NCI-H1694 (cell line): ENCODE results near the gene RARA.

Experiments used
- DNase-seq: peaks from one replicate; lab custom pipeline; 2025; lab: John Stamatoyannopoulos, UW

The RARA gene

DNA sequence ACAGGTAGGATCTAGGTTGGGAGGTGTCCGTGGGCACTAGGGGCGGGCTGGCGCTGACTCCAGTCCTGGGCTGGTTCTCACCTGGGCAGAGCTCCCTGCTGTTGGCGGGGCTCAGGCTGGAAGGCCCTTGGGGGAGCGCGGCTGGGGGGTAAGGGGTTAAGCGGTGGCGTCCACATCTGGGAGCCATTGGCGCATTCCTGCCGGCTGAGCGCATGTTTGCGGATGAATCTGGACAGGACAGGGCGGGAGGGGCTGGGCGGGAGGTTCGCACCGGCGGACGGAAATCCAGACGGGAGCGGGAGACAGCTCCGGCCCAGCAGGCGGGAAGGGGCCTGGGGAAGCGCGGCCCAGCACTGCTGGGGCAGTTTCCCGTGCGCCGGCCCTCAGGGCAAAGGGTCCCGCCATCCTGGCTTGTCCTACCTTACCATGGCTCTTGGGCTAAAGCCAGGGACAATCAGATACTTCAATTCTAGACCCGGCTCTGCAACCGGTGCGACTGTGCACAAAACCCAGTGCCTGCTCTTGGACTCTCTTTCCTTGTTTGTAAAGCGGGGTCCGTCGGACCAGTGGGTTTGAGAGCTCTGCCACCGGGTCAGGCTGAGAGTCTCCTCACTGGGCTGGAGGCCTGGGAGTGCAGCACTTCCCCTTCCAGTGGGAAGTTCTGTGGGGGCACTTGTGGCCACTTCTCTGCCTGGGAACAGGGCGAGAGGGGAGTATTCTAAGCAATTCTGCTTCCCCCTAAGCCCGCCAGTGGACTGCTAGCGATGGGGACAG, 7.8 kb downstream of the RARA start:
- no peak for DNase-seq

DNA sequence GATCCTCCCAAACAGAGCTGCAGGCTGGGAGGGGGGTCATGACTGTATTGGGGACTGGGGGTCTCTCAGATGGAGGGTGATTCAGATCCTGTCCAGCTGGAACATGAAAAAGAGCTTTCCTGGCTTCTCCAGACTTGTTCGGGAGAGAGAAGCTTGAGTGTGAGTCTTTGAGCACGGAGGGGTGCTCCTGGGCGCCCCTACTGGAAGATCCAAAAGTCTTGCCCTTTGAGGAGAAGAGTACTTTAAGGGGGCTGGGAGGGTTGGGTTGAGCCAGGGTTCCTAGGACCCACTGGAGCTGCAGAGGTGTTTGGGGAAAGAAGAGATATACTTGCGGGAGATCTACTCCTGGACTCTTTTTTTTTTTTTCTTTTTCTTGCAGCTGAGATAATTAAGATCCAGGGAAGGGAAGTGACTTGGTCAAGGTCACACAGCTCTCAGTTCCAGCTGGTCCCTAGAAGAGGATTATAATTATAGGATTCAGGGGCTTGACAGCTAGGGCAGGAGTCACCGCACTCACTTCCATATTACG, 8.4 kb downstream of the RARA start:
- no peak for DNase-seq

DNA sequence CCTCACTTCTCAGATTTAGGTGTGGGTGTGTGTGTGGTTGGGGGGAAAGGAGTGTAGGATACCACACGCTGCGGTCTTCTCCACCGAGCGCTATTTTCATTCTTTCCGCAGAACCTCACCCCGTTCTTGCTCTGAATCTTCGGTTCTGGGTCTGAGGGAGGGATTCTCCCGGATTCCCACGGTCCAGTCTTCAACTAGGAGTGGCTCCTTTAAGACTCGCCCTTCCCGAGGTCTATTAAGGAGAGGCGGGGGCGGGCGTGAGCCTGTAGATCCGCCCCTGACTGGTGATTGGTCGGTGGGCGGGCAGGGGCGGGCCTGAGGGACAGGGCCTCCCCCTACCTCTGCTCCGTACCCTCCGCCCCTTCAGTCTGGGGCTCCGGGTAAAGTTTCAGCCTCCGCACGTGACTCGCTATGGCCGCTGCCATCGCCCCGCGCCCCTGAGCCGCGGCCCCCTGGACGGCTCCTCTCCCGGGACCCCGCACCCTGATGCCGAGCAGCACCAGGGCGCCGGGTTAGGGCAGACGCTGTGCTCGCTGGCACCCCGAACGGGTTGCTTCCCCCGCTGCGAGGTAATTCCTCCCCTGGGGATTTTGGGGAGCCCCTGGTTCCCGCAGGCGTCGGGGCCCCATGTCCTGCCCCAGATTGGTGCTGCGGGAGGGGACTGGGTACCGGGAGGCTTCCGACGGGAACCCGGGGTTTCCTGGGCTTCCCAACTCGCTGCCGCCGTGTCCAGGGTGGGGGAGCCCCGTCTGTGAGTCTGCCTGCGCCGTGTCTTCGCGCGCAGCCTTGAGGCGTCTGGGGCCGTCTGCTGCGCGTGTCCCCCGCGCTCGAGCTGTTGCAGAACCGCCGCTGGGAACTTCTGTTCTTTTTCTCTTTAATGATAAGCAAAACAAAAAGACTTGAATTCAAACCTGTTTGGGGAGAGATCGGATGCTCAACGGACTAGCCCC, 9.2 kb downstream of the RARA start:
- DNase-seq: peak; percentile 86

DNA sequence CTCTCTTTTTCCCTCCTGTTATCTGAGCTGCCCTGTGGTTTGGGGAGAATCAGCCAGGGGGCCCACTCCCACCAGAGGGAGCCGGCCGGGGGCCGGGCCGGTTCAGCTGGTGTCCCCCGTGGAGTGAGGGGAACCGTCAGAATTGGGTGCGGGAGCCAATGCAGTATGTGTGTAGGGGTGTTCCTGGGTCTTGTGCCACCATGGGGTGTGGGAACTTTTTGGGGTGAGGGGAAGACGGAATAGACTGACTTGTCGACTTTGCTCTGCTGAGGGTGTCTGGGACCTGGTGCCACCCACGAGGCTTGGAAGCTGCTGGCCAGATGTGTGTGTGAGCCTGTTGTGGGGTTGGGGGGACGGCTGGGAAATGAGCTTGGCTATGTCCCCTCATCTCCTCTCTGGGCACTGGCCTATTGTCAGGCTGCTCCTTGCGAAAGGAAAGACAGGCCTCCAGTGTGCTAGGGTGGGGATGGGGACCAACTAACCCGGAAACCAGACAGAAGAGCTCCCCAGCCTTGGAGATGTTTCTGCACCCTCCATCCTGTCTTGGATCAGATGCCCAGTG, 9.9 kb downstream of the RARA start:
- DNase-seq: no peak

DNA sequence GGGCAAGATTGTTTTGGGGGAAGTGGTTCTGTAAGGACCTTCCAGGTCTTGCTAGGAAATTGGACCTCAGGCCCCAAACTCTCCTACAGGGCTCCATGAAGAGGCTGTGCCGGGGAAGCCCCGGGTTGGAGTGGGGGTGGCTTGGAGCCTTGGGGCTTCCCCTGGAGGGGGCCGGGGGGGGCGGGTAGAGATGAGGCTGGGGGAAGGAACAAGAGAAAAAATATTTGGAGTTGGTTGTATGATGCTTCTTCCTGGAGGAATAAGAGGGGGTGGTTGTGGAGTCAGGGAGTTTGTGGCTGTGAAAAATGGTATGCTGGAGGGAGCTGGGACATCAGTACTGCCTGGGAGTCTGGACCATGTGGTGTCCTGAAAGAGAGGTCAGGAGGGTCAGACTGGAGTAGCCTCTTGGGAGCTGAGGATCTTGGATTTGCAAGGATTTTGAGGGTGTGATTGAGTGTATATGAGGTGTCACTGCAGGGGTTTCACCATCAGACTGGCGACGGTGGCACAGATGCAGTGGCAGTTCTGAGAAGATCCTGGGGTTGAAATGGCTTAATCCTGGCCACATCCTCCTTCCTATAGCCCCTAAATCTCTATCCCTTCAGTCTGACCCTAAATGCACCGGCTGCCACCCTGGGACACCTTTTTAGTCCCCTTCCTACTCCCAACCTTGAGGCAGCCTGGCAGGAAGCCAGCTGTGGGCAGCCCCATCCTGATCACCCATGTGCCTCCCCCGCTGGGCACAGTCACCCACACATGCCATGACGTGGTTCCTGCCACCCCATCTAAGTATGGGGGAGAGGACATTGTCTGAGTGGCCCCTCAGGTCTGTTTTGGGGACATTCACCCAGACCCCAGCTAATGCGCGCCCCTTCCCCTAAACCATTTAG, 10.9 kb downstream of the RARA start:
- DNase-seq: no peak

DNA sequence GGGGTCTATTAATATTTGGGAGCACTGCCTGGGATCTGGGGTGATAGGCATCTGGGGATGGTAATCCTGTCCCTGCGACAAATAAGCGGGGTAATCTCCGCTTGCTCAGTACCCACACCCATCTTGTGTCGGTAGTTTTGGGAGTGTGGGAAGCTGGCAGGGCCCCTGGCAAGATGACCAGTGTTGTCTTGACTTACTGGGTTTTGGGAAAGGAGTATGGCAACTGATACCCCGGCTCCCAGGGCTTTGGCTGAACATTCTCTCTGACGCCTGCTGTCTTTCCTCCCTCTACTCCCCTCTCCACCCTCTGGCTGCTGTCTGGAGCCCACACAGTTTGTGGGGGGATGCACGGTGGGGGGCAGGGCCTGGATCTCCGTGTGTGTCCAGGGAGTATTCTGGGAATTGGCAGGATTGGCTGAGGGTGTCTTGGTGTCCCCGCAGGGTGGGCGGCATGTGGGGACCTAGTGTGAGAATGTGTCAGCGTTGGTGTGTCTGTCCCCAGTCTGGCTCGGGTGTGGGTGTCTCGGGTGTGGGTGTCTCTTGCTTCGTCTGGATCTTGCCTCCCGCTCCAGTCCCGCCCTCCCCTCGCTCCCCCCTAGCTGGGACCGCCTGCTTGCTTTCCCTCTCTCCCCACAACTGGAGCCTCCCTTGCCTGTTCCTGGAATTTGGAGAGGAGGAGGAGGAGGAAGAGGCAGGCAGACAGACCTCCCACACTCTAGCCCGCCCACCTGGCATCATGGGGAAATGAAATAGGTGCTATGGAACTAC, 12.0 kb downstream of the RARA start:
- no peak for DNase-seq

DNA sequence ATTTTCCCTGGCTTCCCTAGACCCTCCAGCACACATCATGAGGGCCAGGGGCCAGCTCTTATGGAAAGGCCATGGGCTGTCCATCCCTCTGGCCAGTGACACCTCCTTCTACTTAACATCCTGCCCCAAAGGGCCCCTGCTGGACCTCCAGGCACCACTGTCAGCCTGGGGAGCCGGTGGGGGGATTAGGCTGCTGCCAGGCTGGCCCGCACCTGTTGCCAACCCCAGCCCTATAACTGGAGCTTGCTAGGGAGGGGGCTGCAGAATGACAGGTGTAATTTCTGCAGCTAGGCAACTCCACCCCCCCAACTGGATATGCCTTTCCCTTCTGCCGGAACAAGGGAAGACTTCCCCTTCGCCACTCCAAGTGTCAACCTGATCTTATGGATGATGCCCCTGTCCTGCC, 12.5 kb downstream of the RARA start:
- DNase-seq: no peak

DNA sequence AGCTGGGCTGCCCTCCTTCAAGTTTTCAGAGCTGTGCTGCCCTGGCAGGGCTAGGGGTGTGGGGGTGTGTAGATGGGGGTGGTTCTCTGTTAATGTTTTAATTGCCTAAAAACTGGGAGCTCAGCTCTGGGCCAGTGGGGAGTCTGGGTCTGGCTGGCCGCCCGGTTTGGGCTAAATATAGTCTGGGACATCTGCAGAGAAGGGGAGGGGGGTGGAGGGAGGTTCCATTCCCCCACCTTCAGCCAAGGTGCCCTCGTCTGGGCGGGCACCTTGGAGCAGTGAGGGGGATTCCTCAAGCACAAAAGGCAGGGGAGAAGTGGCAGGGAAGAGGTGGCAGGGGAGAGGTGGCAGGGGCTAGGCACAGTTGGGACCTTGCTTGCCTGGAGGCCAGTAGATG, 13.0 kb downstream of the RARA start:
- no peak for DNase-seq

DNA sequence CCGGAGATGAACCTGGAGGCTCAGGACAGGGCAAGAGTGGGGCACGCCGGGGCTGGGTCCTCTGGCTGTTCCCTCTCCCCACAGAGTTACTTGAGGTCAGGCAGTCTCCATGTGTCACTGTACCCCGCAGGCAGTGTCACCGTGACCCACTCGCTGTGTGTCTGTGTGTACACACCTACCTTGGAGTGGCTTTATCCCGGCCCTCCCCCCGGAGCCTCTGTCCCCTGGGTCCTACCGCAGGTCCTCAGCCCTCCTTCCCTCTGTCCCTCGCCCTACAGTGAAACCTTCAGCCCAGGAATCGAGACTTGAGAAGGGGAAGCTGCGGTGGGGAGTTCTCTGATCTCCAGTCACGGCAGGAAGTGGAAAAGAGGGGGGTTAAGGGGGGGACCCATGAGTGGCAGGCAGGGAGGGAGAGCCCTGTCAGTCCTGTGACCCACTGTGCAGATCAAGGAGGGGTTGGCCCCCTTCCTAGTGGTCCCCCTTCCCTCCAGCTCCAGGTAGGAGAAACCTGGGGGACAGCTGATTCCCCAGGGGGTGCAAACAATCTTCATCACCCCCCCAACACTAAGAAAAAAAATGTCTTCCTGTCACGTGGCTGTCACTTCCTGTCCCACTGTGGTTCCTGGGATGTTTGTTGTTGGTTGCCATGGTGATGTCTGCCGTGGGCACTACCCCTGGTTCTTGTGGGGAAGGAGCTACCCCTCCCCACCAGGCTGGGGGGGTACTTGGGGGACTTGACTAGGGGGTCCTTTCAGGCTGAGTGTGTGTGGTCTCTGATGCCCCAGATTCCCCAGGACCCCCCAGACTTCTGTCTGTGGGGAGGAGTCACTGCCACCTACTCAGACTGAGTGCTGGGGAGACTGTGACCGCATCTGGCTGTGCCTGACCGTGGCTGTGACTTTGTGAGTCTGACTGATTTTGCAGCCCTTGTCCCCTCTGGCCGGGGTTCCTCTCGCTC, 13.7 kb downstream of the RARA start:
- DNase-seq: no peak

DNA sequence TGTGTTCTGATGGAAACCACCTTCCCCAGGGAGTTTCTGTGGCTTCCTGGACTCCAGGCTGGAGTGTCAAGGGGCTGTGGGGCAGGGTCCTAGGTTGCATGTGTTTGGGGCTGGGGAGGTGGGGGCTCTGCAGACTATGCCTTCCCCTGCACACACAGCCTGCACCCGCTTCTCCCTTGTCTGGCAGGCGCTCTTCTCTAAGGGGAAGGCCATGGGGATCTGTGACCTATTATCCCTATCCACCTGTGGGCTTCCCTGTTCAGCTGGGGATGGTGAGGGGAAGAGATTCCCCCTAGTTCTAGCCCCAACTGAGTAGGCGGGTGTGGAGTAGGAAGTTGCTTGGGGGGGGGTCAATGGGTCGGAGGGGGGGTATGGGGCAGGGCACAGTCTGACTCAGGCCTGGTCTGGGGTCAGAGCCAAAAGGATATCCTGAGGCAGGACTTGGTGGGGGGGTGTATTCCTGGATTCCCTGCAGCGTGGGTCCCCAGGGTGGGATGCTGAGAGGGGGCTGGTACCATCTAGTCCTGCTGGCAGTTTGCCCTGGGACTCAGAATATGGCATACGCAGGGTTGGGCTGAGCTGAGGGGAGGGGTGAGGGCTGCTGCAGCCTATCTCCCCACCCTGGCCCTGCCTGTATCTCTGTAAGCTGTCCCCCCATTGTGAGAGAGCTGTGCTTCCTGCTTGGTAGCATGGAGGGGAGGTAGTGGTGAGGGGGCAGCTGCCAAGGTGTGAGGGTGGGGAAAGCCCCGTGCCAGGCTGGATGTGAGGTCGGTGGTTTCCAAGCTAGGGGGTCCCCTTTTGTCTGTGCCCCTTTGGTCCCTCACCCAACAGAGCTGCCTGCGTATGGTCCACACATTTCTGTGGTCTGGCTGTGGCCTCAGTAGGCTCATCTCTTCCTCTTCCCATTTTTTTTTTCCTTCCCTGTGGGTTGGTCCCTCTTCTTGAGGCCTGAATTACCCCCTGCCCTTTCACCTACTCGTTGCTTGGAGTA, 14.7 kb downstream of the RARA start:
- DNase-seq: no peak

DNA sequence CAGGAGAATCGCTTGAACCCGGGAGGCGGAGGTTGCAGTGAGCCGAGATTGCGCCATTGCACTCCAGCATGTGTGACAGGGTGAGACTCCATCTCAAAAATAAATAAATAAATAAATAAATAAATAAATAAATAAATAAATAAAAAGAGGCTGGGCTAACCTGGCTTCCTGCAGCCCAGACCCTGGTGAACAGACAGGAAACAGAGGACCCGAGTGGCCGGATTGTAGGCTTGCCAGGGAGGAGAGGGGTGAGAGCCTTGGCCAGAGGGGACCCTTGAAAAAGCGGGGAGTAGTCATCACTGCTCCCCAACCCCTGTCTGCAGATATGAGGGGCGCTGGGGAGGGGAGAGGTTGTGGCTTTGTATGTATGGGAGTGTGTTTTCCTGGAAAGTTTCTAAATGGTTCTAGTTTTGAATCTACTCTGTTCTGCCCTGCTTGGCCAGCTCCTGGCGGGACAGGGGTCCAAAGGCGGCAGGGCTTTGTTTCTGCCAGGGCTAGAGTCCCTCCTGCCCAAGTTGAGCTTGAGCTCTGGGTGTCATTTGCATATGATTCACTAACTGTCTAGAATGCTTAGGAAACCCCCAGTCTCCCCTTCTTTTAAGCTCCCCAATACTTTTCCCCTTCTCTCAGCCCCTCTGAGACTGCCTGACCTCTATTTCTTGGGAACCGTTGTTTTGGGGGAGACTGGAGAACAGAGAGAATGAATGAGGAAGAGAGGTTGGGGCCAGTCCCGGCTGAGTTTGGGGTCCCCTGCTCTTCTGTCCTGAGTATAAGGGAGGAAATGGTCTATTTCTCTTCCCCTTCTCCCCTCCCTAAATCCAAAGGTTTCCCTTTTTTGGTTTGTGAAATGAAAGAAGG, 16.4 kb downstream of the RARA start:
- DNase-seq: no peak

DNA sequence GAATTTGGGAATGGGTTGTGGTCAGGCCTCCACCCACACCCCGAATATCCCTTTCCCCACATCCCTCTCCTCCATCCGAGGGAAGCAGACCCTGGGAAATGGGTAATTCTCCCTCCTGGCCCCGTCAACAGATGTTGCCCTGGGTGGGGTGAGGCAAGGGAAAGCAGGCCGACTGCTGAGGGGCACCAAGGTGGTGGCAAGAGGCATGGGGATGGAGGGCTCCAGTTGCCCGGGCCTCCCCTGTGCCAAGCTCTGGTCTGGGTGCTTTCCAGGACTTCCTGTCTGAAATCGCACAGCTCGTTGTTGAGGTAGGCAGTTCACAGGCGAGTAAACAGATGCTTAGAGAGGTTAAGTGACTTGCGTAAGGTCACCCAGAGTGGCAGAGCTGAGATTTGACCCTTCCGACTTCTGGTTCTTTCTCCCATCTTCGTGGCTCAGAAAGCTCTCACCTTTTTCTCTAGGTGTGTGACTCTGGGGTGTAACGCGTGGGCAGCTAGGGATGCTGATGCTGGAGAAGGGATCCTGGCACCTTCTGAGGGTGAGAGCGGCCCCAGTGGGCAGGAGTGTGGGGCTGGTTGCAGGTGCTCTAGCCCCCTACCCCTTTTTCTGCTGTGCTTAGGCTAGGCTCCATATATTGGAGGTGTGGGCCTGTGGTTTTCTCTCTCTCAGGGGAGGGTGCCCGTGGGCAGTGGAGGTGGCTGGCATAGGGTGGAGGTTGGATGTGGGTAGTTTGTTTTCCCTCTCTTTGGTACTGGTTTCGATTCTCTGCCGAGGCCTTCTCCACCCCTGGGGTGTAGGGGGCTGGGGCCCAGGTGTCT, 17.2 kb downstream of the RARA start:
- DNase-seq: no peak

DNA sequence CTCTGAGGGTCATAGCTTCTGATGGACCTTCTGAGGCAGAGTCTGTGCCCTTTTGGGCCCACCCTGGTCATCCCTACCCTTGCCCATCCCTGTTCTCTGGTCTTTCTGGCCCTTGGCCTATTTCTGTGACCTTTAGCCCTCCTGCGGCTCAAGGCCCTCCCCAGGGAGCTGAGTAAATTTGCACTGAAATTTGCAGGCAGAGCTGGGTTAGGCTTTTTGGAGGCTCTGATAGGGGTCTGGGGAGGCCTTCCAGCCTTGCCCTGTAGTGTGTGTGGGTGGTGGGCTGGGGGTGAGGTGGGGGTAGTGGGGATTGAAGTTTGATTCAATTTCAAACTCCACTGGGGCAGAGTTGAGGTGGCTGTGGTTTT, 17.8 kb downstream of the RARA start:
- no peak for DNase-seq

DNA sequence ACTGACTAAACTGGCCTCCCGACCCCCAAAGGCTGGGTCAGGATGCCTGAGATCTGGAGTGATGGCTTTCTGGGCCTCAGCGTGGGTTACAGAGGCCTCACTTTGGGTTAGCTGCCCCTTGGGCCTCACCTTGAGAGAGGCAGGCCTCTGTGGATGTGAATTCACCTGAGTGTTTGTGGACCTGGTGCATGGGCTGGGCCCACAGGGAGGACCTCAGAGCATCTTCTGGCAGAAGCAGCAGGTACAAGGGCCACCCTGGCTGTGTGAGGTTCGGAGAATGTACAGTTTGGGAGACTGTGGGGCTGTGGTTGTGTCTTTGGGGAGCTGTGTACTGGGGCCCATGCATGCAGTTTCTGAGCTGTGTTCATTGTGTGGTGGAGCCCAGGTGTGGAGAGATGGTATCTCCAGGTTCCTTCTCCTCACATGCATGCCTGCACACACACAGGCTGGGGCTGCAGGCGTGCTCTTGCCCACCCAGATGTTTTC, 18.3 kb downstream of the RARA start:
- no peak for DNase-seq

DNA sequence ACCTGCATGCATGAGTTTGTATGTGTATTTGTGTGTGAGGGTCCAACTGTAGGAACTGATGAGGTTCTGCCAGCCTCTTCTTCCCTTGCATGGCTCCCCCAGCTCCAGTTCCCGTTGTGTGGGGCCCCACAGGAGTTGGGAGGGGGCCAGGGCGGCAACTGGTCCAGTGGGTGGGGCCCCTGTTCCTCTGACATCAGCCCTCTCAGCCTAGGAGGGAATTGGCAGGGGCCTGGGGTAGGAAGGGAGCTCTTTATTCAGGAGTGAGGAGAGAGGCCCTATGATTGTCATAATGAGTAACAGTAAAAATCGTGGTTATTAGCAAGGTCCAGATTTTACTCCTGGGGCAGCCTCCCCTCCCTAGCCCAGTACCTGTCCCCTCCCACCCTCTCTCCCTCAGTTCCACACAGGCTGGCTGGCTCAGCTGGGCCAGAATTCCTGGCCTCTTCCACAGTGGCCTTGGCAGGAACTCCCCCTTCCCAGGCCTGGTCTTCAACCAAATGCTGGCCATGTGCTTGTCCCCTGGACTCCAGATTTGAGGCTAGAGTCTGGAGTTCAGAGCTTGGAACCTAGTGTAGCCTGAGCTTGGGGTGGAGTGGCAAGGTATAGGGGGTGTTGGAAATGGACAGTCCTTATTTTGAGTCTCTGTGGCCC, 18.9 kb downstream of the RARA start:
- DNase-seq: no peak

DNA sequence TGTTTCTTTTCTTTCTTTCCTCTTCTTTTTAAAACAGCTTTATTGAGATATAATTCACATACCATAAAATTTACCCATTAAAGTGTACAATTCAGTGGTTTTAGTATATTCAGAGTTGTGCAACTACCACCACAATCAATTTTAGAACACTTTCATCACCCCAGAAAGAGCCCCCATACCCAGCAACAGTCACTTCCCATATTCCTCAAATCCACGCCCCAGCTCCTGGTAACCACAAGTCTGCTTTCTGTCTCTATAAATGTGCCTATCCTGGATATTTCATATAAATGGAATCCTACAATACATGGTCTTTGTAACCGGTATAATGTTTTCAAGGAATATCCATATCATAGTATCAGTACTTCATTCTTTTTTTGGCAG, 19.4 kb downstream of the RARA start:
- no peak for DNase-seq
